ENCODE data around the gene SLC38A2. TPM values are rescaled to one million over a fixed set of nuclear protein-coding genes. Genes with fewer than 3 reads are reported as not detected.

Gene SLC38A2
- total and polyA plus RNA-seq, 9 donors, result 124 to 390 (median 197) TPM

DNA sequence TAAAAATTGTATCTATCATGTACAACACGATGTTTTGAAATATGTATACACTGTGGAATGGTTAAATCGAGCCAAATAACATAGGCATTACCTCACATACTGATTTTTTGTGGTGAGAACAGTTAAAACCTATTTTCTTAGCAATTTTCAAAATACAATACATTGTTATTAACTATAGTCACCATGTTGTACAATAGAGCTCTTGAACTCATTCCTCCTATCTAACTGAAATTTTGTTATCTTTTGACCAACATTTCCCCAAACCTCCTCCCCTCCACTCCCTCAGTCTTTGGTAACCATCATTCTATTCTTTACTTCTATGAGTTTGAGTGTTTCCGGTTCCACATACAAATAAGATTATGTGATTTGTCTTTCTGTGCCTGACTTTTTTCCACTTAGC, 6.8 kb upstream of the SLC38A2 start:
- intact Hi-C loops (cut with DNase I), result loop anchor here in 3 of 4 donors (10.0 kb wide), 3 partner anchors 225 to 395 kb away; no protein-coding TSS in a partner anchor
- Histone ChIP-seq H3K36me3 (no peaks in the 10 kb centered on the region), H3K9me3 (no peaks in the 10 kb centered on the region), H3K27me3 (no peaks in the 10 kb centered on the region), H3K4me1 (ENCODE audit: insufficient read depth) (peaks cover 3% of the 10 kb centered on the region), H3K27ac (no peak overlapping the region), H3K4me3 (no peak overlapping the region)
- TF ChIP-seq, protein P1, sequence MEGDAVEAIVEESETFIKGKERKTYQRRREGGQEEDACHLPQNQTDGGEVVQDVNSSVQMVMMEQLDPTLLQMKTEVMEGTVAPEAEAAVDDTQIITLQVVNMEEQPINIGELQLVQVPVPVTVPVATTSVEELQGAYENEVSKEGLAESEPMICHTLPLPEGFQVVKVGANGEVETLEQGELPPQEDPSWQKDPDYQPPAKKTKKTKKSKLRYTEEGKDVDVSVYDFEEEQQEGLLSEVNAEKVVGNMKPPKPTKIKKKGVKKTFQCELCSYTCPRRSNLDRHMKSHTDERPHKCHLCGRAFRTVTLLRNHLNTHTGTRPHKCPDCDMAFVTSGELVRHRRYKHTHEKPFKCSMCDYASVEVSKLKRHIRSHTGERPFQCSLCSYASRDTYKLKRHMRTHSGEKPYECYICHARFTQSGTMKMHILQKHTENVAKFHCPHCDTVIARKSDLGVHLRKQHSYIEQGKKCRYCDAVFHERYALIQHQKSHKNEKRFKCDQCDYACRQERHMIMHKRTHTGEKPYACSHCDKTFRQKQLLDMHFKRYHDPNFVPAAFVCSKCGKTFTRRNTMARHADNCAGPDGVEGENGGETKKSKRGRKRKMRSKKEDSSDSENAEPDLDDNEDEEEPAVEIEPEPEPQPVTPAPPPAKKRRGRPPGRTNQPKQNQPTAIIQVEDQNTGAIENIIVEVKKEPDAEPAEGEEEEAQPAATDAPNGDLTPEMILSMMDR (IDR thresholded peaks at IDR 0.05), result no peak
- TF ChIP-seq POLR2A (IDR thresholded peaks at IDR 0.05), result no peak
- TF ChIP-seq EP300 (IDR thresholded peaks at IDR 0.05), result no peak
- DNase-seq, result no peak
- WGBS, 3 donors, result 69 to 83% (median 76%) methylated on average over 3 of the region's 3 CpGs

DNA sequence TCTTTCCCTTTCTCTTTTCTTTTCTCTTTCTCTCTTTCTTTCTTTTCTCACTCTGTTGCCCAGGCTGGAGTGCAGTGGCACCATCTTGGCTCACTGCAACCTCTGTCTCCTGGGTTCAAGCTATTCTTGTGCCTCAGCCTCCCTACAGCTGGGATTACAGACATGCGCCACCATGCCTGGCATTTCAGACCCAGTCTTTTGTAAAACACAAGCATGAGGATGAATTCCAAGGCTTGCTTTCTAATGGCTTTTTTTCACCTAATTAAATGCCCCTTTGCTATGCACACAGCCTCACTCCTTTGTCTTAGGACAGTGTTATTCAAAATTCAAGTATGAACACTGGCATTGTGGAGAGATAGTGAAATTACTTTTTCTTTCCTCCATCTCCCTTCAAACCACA, 6.0 kb upstream of the SLC38A2 start:
- H3K27me3 ChIP-seq, result no peaks in the 10 kb centered on the region
- DNase-seq, result no peak
- WGBS, 3 donors, result 93 to 100% (median 94%) methylated on average over 1 of the region's 1 CpG
- no peak for TF ChIP-seq EP300 (IDR thresholded peaks at IDR 0.05)
- TF ChIP-seq POLR2A (IDR thresholded peaks at IDR 0.05), result no peak
- no peak overlapping the region for H3K4me3 ChIP-seq
- no peaks in the 10 kb centered on the region for H3K9me3 ChIP-seq
- intact Hi-C loops (cut with DNase I), result loop anchor here in 3 of 4 donors (10.0 kb wide), 3 partner anchors 224 to 394 kb away; no protein-coding TSS in a partner anchor
- H3K4me1 ChIP-seq (ENCODE audit: insufficient read depth), result peaks cover 3% of the 10 kb centered on the region
- H3K27ac ChIP-seq, result no peak overlapping the region
- H3K36me3 ChIP-seq, result no peaks in the 10 kb centered on the region

DNA sequence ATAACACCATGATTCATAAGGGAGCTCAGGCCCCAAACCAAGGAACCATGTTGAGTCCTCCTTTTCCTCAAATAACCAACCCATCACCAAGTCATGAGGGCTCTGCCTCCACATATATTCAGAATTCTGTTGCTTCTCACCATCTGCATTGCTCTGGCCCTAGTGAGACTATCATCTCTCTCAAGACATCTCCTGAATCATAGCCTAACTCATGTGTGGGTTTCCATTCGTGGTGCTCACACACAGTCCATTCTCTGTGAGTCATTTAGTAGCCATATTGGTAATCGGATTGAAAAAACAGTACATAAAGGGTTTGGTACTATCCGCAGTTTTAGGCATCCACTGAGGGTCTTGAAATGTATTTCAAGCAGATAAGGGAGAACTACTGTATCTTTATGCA, 5.1 kb upstream of the SLC38A2 start:
- no peaks in the 10 kb centered on the region for H3K36me3 ChIP-seq
- H3K4me1 ChIP-seq (ENCODE audit: insufficient read depth), result peaks cover 3% of the 10 kb centered on the region
- TF ChIP-seq, protein P1 (IDR thresholded peaks at IDR 0.05), result no peak
- TF ChIP-seq EP300 (IDR thresholded peaks at IDR 0.05), result no peak
- TF ChIP-seq POLR2A (IDR thresholded peaks at IDR 0.05), result no peak
- H3K27ac ChIP-seq, result no peak overlapping the region
- intact Hi-C loops (cut with DNase I), result loop anchor here in 3 of 4 donors (10.0 kb wide), 3 partner anchors 223 to 393 kb away; no protein-coding TSS in a partner anchor
- H3K4me3 ChIP-seq, result no peak overlapping the region
- WGBS, 3 donors, result 70 to 83% (median 81%) methylated on average over 3 of the region's 3 CpGs
- no peaks in the 10 kb centered on the region for H3K27me3 ChIP-seq
- H3K9me3 ChIP-seq, result no peaks in the 10 kb centered on the region
- no peak for DNase-seq

DNA sequence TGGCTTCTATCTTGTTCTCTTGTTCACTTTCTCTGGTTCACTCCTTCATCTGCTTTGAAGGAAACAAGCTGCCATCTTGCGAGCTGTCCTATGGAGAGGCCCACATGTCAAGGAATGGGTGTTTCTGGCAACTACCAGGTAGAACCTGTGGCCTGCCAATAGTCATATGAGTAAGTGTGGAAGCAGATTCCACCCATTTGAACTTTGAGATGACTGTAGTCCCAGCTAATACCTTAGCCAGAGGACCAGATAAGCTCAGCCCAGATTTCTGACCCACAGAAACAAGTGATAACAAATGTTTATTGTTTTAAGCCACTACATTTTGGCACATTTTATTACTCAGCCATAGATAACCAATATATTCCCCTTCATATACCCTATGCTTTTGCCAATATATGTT, 4.0 kb upstream of the SLC38A2 start:
- H3K36me3 ChIP-seq, result no peaks in the 10 kb centered on the region
- TF ChIP-seq POLR2A (IDR thresholded peaks at IDR 0.05) (no peak), EP300 (IDR thresholded peaks at IDR 0.05) (no peak)
- TF ChIP-seq, protein P1 (IDR thresholded peaks at IDR 0.05), result no peak
- H3K4me1 ChIP-seq (ENCODE audit: insufficient read depth), result no peaks in the 10 kb centered on the region
- 93 to 100% (median 96%) methylated on average over 1 of the region's 1 CpG for WGBS, 3 donors
- H3K9me3 ChIP-seq, result no peaks in the 10 kb centered on the region
- no peak for DNase-seq
- intact Hi-C loops (cut with DNase I), result loop anchor here in 3 of 4 donors (10.0 kb wide), 3 partner anchors 222 to 392 kb away; no protein-coding TSS in a partner anchor
- no peak overlapping the region for H3K27ac ChIP-seq
- no peaks in the 10 kb centered on the region for H3K27me3 ChIP-seq
- no peak overlapping the region for H3K4me3 ChIP-seq

DNA sequence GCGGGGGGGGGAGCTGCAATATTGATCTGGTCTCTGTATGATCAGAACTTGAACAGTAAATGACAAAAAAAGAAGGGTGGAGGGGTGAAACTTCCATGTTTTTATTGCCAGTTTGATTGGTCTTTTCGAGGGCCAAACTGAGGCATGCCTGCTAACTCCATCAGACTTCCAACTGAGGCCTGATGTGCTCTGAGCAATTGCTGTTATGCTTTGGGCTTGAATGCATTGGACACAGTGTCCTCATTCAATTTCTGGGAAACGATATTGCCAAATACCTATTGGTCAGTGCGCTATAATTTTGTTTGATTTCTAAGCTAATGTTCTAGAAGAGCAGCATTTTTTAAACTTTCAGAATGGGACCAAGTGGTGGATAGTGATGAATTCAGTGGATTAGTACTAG, 2.1 kb upstream of the SLC38A2 start:
- Histone ChIP-seq H3K27me3 (no peaks in the 10 kb centered on the region), H3K36me3 (no peaks in the 10 kb centered on the region), H3K4me3 (no peak overlapping the region), H3K27ac (no peak overlapping the region), H3K4me1 (ENCODE audit: insufficient read depth) (no peaks in the 10 kb centered on the region), H3K9me3 (no peaks in the 10 kb centered on the region)
- no peak for DNase-seq
- TF ChIP-seq POLR2A (IDR thresholded peaks at IDR 0.05) (no peak), EP300 (IDR thresholded peaks at IDR 0.05) (no peak)
- TF ChIP-seq, protein P1 (IDR thresholded peaks at IDR 0.05), result no peak
- 94 to 96% (median 96%) methylated on average over 4 of the region's 4 CpGs for WGBS, 3 donors
- intact Hi-C loops (cut with DNase I), result loop anchor here in 3 of 4 donors (5.0 to 10.0 kb wide), 6 partner anchors 107 to 390 kb away; partner anchors contain the start of gene SLC38A1 (in 1 of the 3)
